Calu3 (cell line): ENCODE results near the gene GTSE1. TPM values are rescaled to one million over a fixed set of nuclear protein-coding genes. Genes with fewer than 3 reads are reported as not detected.
A peak's percentile ranks its signal among the peaks of the same experiment; 100 is the strongest.

Experiments used
- BruUV-seq: library from RNA; stranded (reverse); fragments of 400-500 nt; replicated peaks from 2 replicates; lab custom pipeline; 2021; lab: Mats Ljungman, UMichigan
- CTCF ChIA-PET: fragments of 300-600 bp; sonication (Branson Sonifier 250); formaldehyde crosslinking; loops from one replicate; lab custom pipeline; 2022; ENCODE audit warnings: antibody characterized with exemption; lab: Charles Lee
- DNase-seq: peaks from one replicate; pipeline ENCODE4 v3.0.0; 2022
- H3K27ac Mint-ChIP-seq: one replicate; pipeline ENCODE4 v1.8.0; 2022; ENCODE audit warnings: mixed read lengths; ENCODE audit not compliant: unreplicated experiment
- H3K27me3 Mint-ChIP-seq: one replicate; pipeline ENCODE4 v1.8.0; 2022; ENCODE audit warnings: mixed read lengths; ENCODE audit not compliant: unreplicated experiment
- H3K36me3 Mint-ChIP-seq: one replicate; pipeline ENCODE4 v1.8.0; 2022; ENCODE audit warnings: mild to moderate bottlenecking, moderate library complexity, mixed read lengths; ENCODE audit not compliant: insufficient read depth, unreplicated experiment
- H3K4me1 Mint-ChIP-seq: one replicate; pipeline ENCODE4 v1.8.0; 2022; ENCODE audit warnings: mild to moderate bottlenecking, low read depth, mixed read lengths; ENCODE audit not compliant: unreplicated experiment
- H3K4me3 Mint-ChIP-seq: one replicate; pipeline ENCODE4 v1.8.0; 2022; ENCODE audit warnings: mild to moderate bottlenecking, low read depth, moderate library complexity, mixed read lengths; ENCODE audit not compliant: unreplicated experiment
- H3K9me3 Mint-ChIP-seq: one replicate; pipeline ENCODE4 v1.8.0; 2022; ENCODE audit warnings: low read depth, mixed read lengths; ENCODE audit not compliant: unreplicated experiment
- CTCF ChIP-seq: fragments of 200-600 bp; IDR thresholded peaks from one replicate; pipeline ENCODE4 v1.8.0; 2022; ENCODE audit warnings: antibody characterized with exemption; ENCODE audit not compliant: unreplicated experiment
- intact Hi-C: fragments of 100-400 bp; cut with micrococcal nuclease; formaldehyde crosslinking; loops from one replicate; pipeline ENCODE4 v1.10.0; 2022; ENCODE audit not compliant: unreplicated experiment
- total RNA-seq: library from RNA; stranded (reverse); gene quantifications from 2 replicates; pipeline ENCODE4 v1.2.3, GENCODE V29; 2022

GTSE1 gene
- total RNA-seq, 1 experiment from 2014 or later: 53.5 TPM

- DNase-seq: peak; percentile 90
- Mint-ChIP-seq H3K4me3 (peak within 1 kb of the TSS; percentile 93), H3K9me3 (peaks cover 5% of the 10 kb centered on the region), H3K27ac (peak within 1 kb of the TSS; percentile 63), H3K27me3 (no peaks in the 10 kb centered on the region), H3K4me1 (peaks cover 23% of the 10 kb centered on the region), H3K36me3 (peaks cover 21% of the 10 kb centered on the region)
- no peak for TF ChIP-seq CTCF
- no TSS peak for BruUV-seq
- CTCF ChIA-PET: interaction anchor here (0.7 to 1.0 kb wide), 3 partner anchors 118 to 135 kb away, joined by 3 to 6 read pairs (median 3); no protein-coding TSS in a partner anchor
- intact Hi-C loops: loop anchor here (10.0 kb wide), 1 partner anchor 113 kb away; the partner anchor contains the start of gene PPARA
These were observed 29.0 kb upstream of the GTSE1 start, which contains the start of gene TTC38 for GRCh38 chr22:46267431-46268279. Gene TTC38 (plus strand): TSS chr22:46268008. CDS start chr22:46268040, 32 bp downstream.

- Mint-ChIP-seq H3K27ac (no peak overlapping the region), H3K36me3 (peaks cover 25% of the 10 kb centered on the region), H3K9me3 (peaks cover 3% of the 10 kb centered on the region), H3K4me1 (peaks cover 23% of the 10 kb centered on the region), H3K27me3 (no peaks in the 10 kb centered on the region), H3K4me3 (no peak overlapping the region)
- CTCF ChIA-PET: no interaction called here
- intact Hi-C loops: loop anchor here (10.0 kb wide), 1 partner anchor 115 kb away; the partner anchor contains the start of gene PPARA
- no peak for DNase-seq
- no peak for TF ChIP-seq CTCF
- BruUV-seq: no TSS peak
These were observed 27.1 kb upstream of the GTSE1 start for GRCh38 chr22:46269564-46269963.

DNA sequence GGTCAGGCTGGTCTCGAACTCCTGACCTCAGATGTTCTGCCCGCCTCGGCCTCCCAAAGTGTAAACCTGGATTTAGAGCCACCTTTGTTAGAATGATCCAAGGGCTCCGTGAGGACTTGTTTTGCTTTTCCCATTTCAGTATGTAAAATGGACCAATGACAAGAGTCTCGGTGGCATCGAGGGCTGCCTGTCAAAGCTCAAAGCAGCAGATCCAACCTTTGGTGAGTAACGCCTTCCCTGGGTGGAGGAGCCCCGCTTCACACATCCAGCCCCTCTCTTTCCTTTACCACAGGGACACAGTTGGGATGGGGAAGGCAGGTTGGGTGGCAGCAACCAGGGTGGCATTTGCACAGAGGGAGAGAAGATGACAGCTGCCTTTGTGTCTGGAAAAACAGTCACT, 24.5 kb upstream of the GTSE1 start:
- BruUV-seq: no TSS peak
- Mint-ChIP-seq H3K4me1 (peaks cover 15% of the 10 kb centered on the region), H3K36me3 (peaks cover 33% of the 10 kb centered on the region), H3K27ac (no peak overlapping the region), H3K9me3 (no peaks in the 10 kb centered on the region), H3K4me3 (no peak overlapping the region), H3K27me3 (no peaks in the 10 kb centered on the region)
- intact Hi-C loops: no loop called here
- no peak for DNase-seq
- CTCF ChIA-PET: no interaction called here
- no peak for TF ChIP-seq CTCF

DNA sequence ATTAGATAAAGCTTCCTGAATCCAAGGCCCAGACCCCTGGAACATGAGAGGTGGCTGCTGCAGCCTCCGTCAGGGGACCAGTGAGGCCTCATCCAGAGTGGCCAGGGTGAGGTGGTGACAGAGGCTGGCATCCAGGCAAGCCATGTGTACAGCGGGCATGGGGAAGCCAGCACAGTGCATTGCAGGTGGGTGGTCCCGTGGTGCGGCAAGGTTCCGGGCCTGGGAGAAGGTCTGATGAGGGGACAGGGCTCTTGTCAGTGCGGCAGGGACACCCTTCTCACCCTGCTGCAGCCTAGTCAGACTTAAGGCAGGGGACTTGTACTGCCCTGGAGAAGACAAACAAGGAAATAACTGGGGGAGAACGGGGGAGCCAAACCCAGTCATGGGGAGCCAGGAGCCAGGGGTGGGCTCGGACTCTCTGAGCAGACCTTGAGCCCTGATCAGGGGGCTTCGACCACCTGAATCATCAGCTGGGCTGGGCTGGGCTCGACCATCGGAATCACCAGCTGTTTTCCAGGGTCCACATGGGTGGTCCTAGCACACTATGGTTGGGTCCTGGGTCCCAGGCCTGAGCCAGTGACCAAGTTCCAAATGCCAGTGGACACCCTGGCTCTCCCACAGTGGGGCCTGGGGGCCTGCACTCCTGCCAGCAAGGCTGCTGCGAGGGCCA, 23.8 kb upstream of the GTSE1 start:
- DNase-seq: no peak
- Mint-ChIP-seq H3K4me3 (no peak overlapping the region), H3K27ac (no peak overlapping the region), H3K4me1 (peaks cover 14% of the 10 kb centered on the region), H3K36me3 (peaks cover 26% of the 10 kb centered on the region), H3K9me3 (no peaks in the 10 kb centered on the region), H3K27me3 (no peaks in the 10 kb centered on the region)
- no TSS peak for BruUV-seq
- intact Hi-C loops: no loop called here
- TF ChIP-seq CTCF: no peak
- CTCF ChIA-PET: no interaction called here
